Activated naive CD4-positive, alpha-beta T cell treated with anti-CD3 and anti-CD28 coated beads, Interleukin-2, amount 10 ng/mL, durations not matched to agents 7 days and 5 days (primary cell): Measurements from ENCODE around the gene PHGDH.

Experiments used
- CTCF ChIA-PET: fragments of 350-600 bp; sonication (Branson Sonifier 250); formaldehyde crosslinking; loops from one replicate; lab custom pipeline; 2021; ENCODE audit warnings: antibody characterized with exemption; lab: Charles Lee
- DNase-seq: peaks from one replicate; pipeline ENCODE4 v3.0.0-alpha.2; 2020
- H3K27ac Mint-ChIP-seq: one replicate; pipeline ENCODE4 v1.8.0; 2021; ENCODE audit warnings: mild to moderate bottlenecking, moderate library complexity, mixed read lengths
- H3K27me3 Mint-ChIP-seq: one replicate; pipeline ENCODE4 v1.8.0; 2021; ENCODE audit warnings: mild to moderate bottlenecking, mixed read lengths
- H3K36me3 Mint-ChIP-seq: one replicate; pipeline ENCODE4 v1.8.0; 2021; ENCODE audit warnings: mixed read lengths
- H3K4me1 Mint-ChIP-seq: one replicate; pipeline ENCODE4 v1.8.0; 2021; ENCODE audit warnings: mixed read lengths
- H3K4me3 Mint-ChIP-seq: one replicate; pipeline ENCODE4 v1.8.0; 2021; ENCODE audit warnings: mild to moderate bottlenecking, moderate library complexity, mixed read lengths
- H3K9me3 Mint-ChIP-seq: one replicate; pipeline ENCODE4 v1.8.0; 2021; ENCODE audit warnings: mixed read lengths

PHGDH gene

DNA sequence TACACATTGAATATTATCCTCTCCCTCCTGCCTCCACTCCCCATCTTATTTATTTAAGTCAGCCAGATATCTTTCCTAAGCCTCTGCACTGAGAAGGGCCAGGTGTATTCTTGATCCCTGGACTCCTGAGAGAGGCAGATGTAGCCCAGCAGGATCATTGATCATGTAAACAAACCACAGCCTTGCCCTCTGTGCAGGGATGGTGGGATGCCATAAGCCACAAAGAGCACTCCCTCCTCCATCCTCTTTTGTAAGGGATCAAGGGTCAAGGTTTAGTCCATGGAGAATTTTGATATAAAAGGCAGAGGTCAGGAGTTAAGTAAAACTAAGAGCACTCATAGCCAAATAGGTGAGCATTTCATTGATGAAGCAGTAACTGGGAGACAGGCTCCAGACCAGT lies 17.3 kb downstream of the PHGDH start:
- peaks cover 4% of the 10 kb centered on the region for H3K4me1 Mint-ChIP-seq
- no peak overlapping the region for H3K4me3 Mint-ChIP-seq
- DNase-seq: no peak
- no peaks in the 10 kb centered on the region for H3K9me3 Mint-ChIP-seq
- CTCF ChIA-PET: interaction anchor here (1.5 to 2.9 kb wide), 2 partner anchors 15 to 119 kb away, joined by 3 to 13 read pairs; no protein-coding TSS in a partner anchor
- peaks cover 43% of the 10 kb centered on the region for H3K36me3 Mint-ChIP-seq
- H3K27me3 Mint-ChIP-seq: no peaks in the 10 kb centered on the region
- H3K27ac Mint-ChIP-seq: no peak overlapping the region

- DNase-seq: no peak
- no peaks in the 10 kb centered on the region for H3K27me3 Mint-ChIP-seq
- H3K4me3 Mint-ChIP-seq: no peak overlapping the region
- H3K9me3 Mint-ChIP-seq: no peaks in the 10 kb centered on the region
- H3K36me3 Mint-ChIP-seq: peaks cover 44% of the 10 kb centered on the region
- no peak overlapping the region for H3K27ac Mint-ChIP-seq
- CTCF ChIA-PET: interaction anchor here (1.0 to 2.7 kb wide), 3 partner anchors 11 to 17 kb away, joined by 3 to 7 read pairs (median 3); no protein-coding TSS in a partner anchor
- no peaks in the 10 kb centered on the region for H3K4me1 Mint-ChIP-seq
Measured at GRCh38 chr1:119731060-119731459, 19.3 kb downstream of the PHGDH start.

DNA sequence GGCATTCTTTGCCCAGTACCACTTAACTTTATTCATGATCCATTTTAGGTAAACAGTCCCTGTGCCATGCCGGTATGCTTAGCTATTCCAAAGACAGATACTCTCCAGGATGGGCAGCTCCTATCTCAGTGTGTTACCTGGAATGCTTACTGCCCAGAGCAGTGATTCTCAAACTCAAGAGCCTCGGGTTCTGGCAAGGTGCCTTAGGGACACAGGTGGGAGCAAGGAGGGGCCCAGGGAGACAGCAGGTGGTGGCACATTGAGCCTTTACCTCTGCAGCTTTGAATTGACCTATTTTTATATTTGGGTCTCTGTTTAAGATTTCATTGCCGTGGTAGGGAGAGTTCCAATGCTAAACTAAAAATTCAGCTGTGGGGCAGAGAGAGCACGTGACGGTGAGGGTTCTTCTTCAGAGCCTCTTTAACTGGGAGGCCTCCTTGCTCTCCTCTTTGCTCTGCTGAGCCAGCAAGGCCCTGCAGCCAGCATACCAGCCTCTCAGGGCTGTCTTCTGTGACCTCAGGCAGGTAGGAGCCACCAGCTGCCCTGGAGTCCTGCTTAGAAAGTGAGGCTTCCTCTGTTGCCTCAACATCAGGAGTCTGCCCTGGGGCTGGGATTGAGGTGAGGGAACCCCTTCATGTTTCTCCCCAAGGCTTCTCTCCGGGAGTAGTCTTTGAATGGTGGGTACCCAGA lies 20.2 kb downstream of the PHGDH start:
- no peak for DNase-seq
- CTCF ChIA-PET: interaction anchor here (1.3 to 2.7 kb wide), 2 partner anchors 10 to 12 kb away, joined by 3 to 7 read pairs; no protein-coding TSS in a partner anchor
- peaks cover 46% of the 10 kb centered on the region for H3K36me3 Mint-ChIP-seq
- no peak overlapping the region for H3K4me3 Mint-ChIP-seq
- H3K27me3 Mint-ChIP-seq: no peaks in the 10 kb centered on the region
- no peak overlapping the region for H3K27ac Mint-ChIP-seq
- H3K9me3 Mint-ChIP-seq: no peaks in the 10 kb centered on the region
- H3K4me1 Mint-ChIP-seq: no peaks in the 10 kb centered on the region

GRCh38 chr1:119732465-119733168 lies 20.9 kb downstream of the PHGDH start:
- Mint-ChIP-seq H3K36me3 (peaks cover 46% of the 10 kb centered on the region), H3K4me3 (no peak overlapping the region)

GRCh38 chr1:119733754-119734153 lies 22.0 kb downstream of the PHGDH start:
- Mint-ChIP-seq H3K4me1 (no peaks in the 10 kb centered on the region), H3K9me3 (no peaks in the 10 kb centered on the region), H3K4me3 (no peak overlapping the region), H3K27me3 (no peaks in the 10 kb centered on the region), H3K27ac (no peak overlapping the region), H3K36me3 (peaks cover 46% of the 10 kb centered on the region)
- CTCF ChIA-PET: interaction anchor here (0.8 to 1.9 kb wide), 2 partner anchors 11 to 75 kb away, joined by 4 to 7 read pairs; no protein-coding TSS in a partner anchor
- no peak for DNase-seq

More at GRCh38 chr1:119732465-119733168, 20.9 kb downstream of the PHGDH start:
- no peak for DNase-seq
- CTCF ChIA-PET: interaction anchor here (2.7 kb wide), 1 partner anchor 11 kb away, joined by 7 read pairs; no protein-coding TSS in a partner anchor
- no peaks in the 10 kb centered on the region for H3K4me1 Mint-ChIP-seq
- H3K27ac Mint-ChIP-seq: no peak overlapping the region
- H3K27me3 Mint-ChIP-seq: no peaks in the 10 kb centered on the region
- no peaks in the 10 kb centered on the region for H3K9me3 Mint-ChIP-seq

DNA sequence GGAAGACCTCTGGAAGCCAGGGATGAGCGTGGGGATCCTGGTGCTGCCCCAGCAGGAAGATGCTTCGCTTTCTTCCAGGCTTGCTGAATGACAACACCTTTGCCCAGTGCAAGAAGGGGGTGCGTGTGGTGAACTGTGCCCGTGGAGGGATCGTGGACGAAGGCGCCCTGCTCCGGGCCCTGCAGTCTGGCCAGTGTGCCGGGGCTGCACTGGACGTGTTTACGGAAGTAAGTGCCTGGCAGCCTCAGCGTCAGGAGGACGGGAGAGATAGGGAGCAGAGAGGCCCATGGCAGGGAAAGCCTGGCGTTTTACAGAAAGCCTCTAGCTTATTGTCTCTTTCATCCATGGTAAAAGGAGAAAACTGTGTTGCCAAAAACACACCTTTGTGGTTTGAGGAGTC lies 23.5 kb downstream of the PHGDH start:
- Mint-ChIP-seq H3K36me3 (peaks cover 35% of the 10 kb centered on the region), H3K9me3 (no peaks in the 10 kb centered on the region), H3K4me1 (no peaks in the 10 kb centered on the region), H3K4me3 (no peak overlapping the region), H3K27me3 (no peaks in the 10 kb centered on the region), H3K27ac (no peak overlapping the region)
- CTCF ChIA-PET: interaction anchor here (1.9 kb wide), 1 partner anchor 9 kb away, joined by 7 read pairs; no protein-coding TSS in a partner anchor
- no peak for DNase-seq

GRCh38 chr1:119736649-119737039 lies 24.9 kb downstream of the PHGDH start:
- peaks cover 32% of the 10 kb centered on the region for H3K36me3 Mint-ChIP-seq
- H3K9me3 Mint-ChIP-seq: no peaks in the 10 kb centered on the region
- no peak overlapping the region for H3K4me3 Mint-ChIP-seq
- CTCF ChIA-PET: no interaction called here
- no peak overlapping the region for H3K27ac Mint-ChIP-seq
- H3K4me1 Mint-ChIP-seq: no peaks in the 10 kb centered on the region
- H3K27me3 Mint-ChIP-seq: no peaks in the 10 kb centered on the region
- DNase-seq: no peak

DNA sequence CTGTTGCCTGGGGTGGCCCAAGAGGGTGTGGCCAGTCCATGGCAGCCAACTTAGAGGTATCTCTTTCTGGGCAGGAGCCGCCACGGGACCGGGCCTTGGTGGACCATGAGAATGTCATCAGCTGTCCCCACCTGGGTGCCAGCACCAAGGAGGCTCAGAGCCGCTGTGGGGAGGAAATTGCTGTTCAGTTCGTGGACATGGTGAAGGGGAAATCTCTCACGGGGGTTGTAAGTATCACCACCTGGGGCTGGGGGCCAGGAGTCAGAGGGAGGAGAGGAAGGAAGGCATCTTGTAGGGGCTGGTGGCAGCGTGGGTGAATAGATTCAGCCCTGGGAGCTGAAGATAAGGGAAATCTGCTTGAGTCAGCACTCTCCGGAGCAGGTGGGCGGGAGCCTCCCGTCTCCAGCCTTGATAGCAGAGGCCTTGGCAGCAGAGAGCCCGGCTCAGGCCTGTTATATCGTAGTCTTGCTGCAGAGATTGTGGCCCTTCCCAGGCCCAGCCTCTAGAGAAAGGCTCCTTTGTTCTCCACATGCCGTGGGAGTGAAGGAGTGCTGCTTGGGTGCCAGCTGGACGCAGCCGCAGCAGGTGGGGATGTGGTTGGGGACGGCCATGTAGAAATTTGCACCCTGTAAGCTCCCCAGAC lies 25.4 kb downstream of the PHGDH start:
- Mint-ChIP-seq H3K27me3 (no peaks in the 10 kb centered on the region), H3K27ac (peak overlapping the region; percentile 9), H3K36me3 (peaks cover 34% of the 10 kb centered on the region), H3K4me1 (no peaks in the 10 kb centered on the region), H3K4me3 (no peak overlapping the region), H3K9me3 (no peaks in the 10 kb centered on the region)
- CTCF ChIA-PET: no interaction called here
- no peak for DNase-seq

GRCh38 chr1:119738100-119738720 lies 26.5 kb downstream of the PHGDH start:
- Mint-ChIP-seq H3K27ac (no peak overlapping the region), H3K4me1 (no peaks in the 10 kb centered on the region), H3K36me3 (peaks cover 37% of the 10 kb centered on the region), H3K4me3 (no peak overlapping the region), H3K27me3 (no peaks in the 10 kb centered on the region), H3K9me3 (no peaks in the 10 kb centered on the region)
- DNase-seq: no peak
- CTCF ChIA-PET: no interaction called here

DNA sequence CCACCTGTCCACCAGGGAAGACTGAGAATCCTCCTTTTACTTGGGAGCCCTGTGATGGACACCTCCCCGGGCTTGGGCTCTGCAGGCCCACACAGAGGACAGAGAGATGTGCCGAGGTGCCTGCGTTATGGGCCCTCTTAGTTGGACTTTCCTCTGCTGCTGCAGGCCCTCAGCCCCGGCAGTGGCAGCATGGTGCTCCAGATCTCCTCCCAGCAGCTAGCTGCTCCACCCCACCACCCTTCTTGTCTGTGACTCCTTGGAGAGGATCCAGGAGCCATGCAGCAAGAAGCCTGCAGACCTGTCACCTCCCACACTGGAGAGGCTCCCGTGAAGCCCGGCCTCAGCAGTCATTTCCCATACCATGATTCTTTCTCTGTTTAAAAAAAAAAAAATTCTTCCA lies 27.4 kb downstream of the PHGDH start:
- CTCF ChIA-PET: no interaction called here
- Mint-ChIP-seq H3K9me3 (no peaks in the 10 kb centered on the region), H3K27ac (no peak overlapping the region), H3K27me3 (no peaks in the 10 kb centered on the region), H3K4me3 (no peak overlapping the region), H3K36me3 (peaks cover 40% of the 10 kb centered on the region), H3K4me1 (peaks cover under 1% of the 10 kb centered on the region)
- DNase-seq: no peak

DNA sequence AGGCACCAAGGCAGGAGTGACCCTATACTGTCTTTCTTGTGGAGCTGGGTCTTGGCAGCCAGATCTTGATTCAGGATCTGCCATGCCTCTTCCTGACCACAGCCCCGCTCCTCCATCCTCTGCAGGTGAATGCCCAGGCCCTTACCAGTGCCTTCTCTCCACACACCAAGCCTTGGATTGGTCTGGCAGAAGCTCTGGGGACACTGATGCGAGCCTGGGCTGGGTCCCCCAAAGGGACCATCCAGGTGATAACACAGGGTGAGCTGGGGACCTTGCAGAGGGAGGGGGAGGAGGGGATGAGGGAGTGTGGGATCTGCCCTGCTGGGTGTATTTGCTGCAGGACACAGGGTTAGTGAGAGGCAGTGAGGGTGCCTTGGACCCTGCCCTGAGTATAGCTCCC lies 28.5 kb downstream of the PHGDH start:
- no peak for DNase-seq
- H3K27me3 Mint-ChIP-seq: no peaks in the 10 kb centered on the region
- peaks cover 4% of the 10 kb centered on the region for H3K4me1 Mint-ChIP-seq
- H3K27ac Mint-ChIP-seq: no peak overlapping the region
- CTCF ChIA-PET: no interaction called here
- H3K36me3 Mint-ChIP-seq: peaks cover 35% of the 10 kb centered on the region
- no peaks in the 10 kb centered on the region for H3K9me3 Mint-ChIP-seq
- no peak overlapping the region for H3K4me3 Mint-ChIP-seq

- H3K27ac Mint-ChIP-seq: no peak overlapping the region
- CTCF ChIA-PET: interaction anchor here (0.7 kb wide), 1 partner anchor 10 kb away, joined by 3 read pairs; no protein-coding TSS in a partner anchor
- H3K36me3 Mint-ChIP-seq: peaks cover 28% of the 10 kb centered on the region
- no peaks in the 10 kb centered on the region for H3K27me3 Mint-ChIP-seq
- no peak for DNase-seq
- H3K9me3 Mint-ChIP-seq: no peaks in the 10 kb centered on the region
- H3K4me1 Mint-ChIP-seq: peaks cover 7% of the 10 kb centered on the region
- H3K4me3 Mint-ChIP-seq: no peak overlapping the region
Measured at GRCh38 chr1:119740896-119741780, 29.4 kb downstream of the PHGDH start.

GRCh38 chr1:119742202-119742601 lies 30.5 kb downstream of the PHGDH start:
- H3K36me3 Mint-ChIP-seq: peaks cover 19% of the 10 kb centered on the region
- no peak overlapping the region for H3K4me3 Mint-ChIP-seq
- H3K27me3 Mint-ChIP-seq: no peaks in the 10 kb centered on the region
- no peaks in the 10 kb centered on the region for H3K9me3 Mint-ChIP-seq
- CTCF ChIA-PET: interaction anchor here (0.7 to 2.1 kb wide), 2 partner anchors 11 to 15 kb away, joined by 3 to 6 read pairs; no protein-coding TSS in a partner anchor
- peaks cover 7% of the 10 kb centered on the region for H3K4me1 Mint-ChIP-seq
- no peak for DNase-seq
- peak overlapping the region; percentile 43 for H3K27ac Mint-ChIP-seq
